ENCODE data around the gene ARL6IP4. TPM values are rescaled to one million over a fixed set of nuclear protein-coding genes. Genes with fewer than 3 reads are reported as not detected.

The ARL6IP4 gene
- total and polyA plus RNA-seq, 7 experiments from 2014 or later, result 137 to 295 (median 186) TPM

DNA sequence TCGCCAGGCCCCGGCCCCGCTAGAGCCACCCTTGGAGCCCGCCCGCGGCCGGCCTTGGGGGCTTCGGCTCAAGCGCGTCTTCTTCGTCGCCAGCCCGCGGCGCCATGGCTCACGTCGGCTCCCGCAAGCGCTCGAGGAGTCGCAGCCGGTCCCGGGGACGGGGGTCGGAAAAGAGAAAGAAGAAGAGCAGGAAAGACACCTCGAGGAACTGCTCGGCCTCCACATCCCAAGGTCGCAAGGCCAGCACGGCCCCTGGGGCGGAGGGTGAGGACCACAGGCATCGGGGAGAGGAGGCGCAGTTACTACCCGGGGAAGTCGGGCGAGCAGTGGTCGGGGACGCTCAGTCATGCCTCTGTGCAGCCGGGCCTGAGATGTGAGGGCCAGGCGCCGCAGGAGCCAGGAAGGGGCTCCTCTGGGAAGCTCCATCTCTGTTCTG, 573 bp downstream of the ARL6IP4 start:
- DNase-seq, result peak in 2 of 9 donors; percentile 30 to 40
- Histone ChIP-seq H3K27ac (ENCODE audit: low read depth, low read length) (peak overlapping the region; percentile 81), H3K9me3 (ENCODE audit: control insufficient read depth in 2 of 3, low read length in 3 of 3) (no peaks in the 10 kb centered on the region), H3K4me3 (ENCODE audit: low read length) (peak overlapping the region; percentile 84), H3K27me3 (ENCODE audit: control insufficient read depth in 2 of 2, insufficient read depth in 2 of 2, low read length in 2 of 2) (no peaks in the 10 kb centered on the region), H3K36me3 (ENCODE audit: control insufficient read depth in 2 of 3, insufficient read depth in 3 of 3, low read length in 3 of 3) (peaks cover 0 to 46% (median 3%) of the 10 kb centered on the region in 3 experiments), H3K4me1 (ENCODE audit: control insufficient read depth in 2 of 2, insufficient read depth in 2 of 2, low read length in 2 of 2) (peaks cover 34 to 41% of the 10 kb centered on the region in 2 donors)
- POLR2A ChIA-PET, result interaction anchor here (0.6 to 3.3 kb wide), 8 partner anchors 22 to 1149 kb away, joined by 3 to 11 read pairs (median 4); partner anchors contain the start of genes MPHOSPH9 and MTRFR
- H3K27ac Mint-ChIP-seq, result peak overlapping the region; percentile 19 to 91 (median 80)
- peaks cover 0 to 7% (median 0%) of the 10 kb centered on the region in 11 donors for H3K9me3 Mint-ChIP-seq
- peaks cover 0 to 16% (median 3%) of the 10 kb centered on the region in 5 donors for H3K36me3 Mint-ChIP-seq
- H3K27me3 Mint-ChIP-seq, result no peaks in the 10 kb centered on the region
- peak overlapping the region; percentile 85 to 95 (median 90) for H3K4me3 Mint-ChIP-seq
- peaks cover 35 to 70% (median 49%) of the 10 kb centered on the region in 7 donors for H3K4me1 Mint-ChIP-seq
- peak; percentile 29 for ATAC-seq
- CTCF ChIA-PET, result interaction anchor here (0.9 to 1.4 kb wide), 2 partner anchors 94 to 258 kb away, joined by 3 to 4 read pairs; no protein-coding TSS in a partner anchor
- intact Hi-C loops (cut with micrococcal nuclease), result loop anchor here (2.0 kb wide), 2 partner anchors 14 to 170 kb away; partner anchors contain the start of genes ABCB9 (in 1 of the 2) and PITPNM2 (in 1 of the 2)

DNA sequence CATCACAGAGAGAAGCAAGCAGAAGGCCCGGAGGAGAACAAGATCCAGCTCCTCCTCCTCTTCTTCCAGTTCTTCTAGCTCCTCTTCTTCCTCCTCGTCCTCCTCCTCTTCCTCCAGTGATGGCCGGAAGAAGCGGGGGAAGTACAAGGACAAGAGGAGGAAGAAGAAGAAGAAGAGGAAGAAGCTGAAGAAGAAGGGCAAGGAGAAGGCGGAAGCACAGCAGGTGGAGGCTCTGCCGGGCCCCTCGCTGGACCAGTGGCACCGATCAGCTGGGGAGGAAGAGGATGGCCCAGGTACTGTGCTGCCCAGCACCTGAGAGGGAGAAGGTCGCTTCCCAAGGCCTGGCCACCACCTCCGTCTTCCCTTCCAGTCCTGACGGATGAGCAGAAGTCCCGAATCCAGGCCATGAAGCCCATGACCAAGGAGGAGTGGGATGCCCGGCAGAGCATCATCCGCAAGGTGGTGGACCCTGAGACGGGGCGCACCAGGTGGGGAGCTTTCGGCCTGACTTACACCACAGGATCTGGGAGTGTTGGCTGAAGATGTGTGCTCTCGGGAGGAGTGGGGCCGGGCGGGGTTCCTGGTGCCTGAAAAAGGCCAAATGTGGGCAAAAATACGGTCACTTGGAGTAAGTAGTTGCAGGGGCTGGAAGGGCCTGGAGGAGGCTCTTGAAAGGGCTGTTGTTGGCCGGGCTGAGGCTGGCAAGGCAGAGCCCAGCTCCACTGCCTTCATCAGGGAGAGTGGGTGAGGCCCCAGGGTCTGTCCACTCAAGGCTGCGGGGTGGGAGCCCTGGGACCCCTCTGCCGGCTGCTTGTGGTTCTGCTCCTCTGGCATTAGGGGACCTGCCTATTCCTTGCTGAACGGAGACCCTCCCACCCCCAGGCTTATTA, 1.4 kb downstream of the ARL6IP4 start:
- Mint-ChIP-seq H3K36me3 (peaks cover 0 to 16% (median 3%) of the 10 kb centered on the region in 5 donors), H3K27me3 (no peaks in the 10 kb centered on the region), H3K4me1 (peaks cover 32 to 64% (median 44%) of the 10 kb centered on the region in 7 donors), H3K9me3 (peaks cover 0 to 7% (median 0%) of the 10 kb centered on the region in 11 donors), H3K4me3 (peak overlapping the region; percentile 85 to 95 (median 90)), H3K27ac (peak overlapping the region; percentile 19 to 91 (median 80))
- ChIA-PET POLR2A (interaction anchor here (0.6 to 3.3 kb wide), 13 partner anchors 10 to 1150 kb away, joined by 3 to 11 read pairs (median 3); partner anchors contain the start of genes MPHOSPH9, MTRFR and PITPNM2), CTCF (interaction anchor here (0.9 to 1.4 kb wide), 2 partner anchors 93 to 257 kb away, joined by 3 to 4 read pairs; no protein-coding TSS in a partner anchor)
- Histone ChIP-seq H3K4me1 (ENCODE audit: control insufficient read depth in 2 of 2, insufficient read depth in 2 of 2, low read length in 2 of 2) (peaks cover 27 to 33% of the 10 kb centered on the region in 2 donors), H3K36me3 (ENCODE audit: control insufficient read depth in 2 of 3, insufficient read depth in 3 of 3, low read length in 3 of 3) (peaks cover 0 to 54% (median 3%) of the 10 kb centered on the region in 3 experiments), H3K4me3 (ENCODE audit: low read length) (peak overlapping the region; percentile 84), H3K27me3 (ENCODE audit: control insufficient read depth in 2 of 2, insufficient read depth in 2 of 2, low read length in 2 of 2) (no peaks in the 10 kb centered on the region), H3K9me3 (ENCODE audit: control insufficient read depth in 2 of 3, low read length in 3 of 3) (no peaks in the 10 kb centered on the region), H3K27ac (ENCODE audit: low read depth, low read length) (peak overlapping the region; percentile 81)
- intact Hi-C loops (cut with micrococcal nuclease), result loop anchor here (2.0 kb wide), 2 partner anchors 15 to 169 kb away; partner anchors contain the start of genes ABCB9 (in 1 of the 2) and PITPNM2 (in 1 of the 2)
- DNase-seq, result no peak
- ATAC-seq, result no peak

DNA sequence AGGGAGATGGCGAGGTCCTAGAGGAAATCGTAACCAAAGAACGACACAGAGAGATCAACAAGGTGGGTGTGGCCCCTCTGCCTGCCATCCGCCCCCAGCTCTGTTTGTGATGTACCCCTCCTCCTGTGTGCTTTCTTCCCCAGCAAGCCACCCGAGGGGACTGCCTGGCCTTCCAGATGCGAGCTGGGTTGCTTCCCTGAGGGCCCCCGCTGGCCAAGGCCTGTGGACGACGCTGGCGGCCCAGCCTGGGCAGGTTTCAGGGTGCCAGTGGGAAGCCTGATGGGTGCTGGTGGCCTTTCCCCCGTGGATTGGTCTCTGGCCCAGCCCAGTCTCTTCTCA, 2.0 kb downstream of the ARL6IP4 start:
- intact Hi-C loops (cut with micrococcal nuclease), result no loop called here
- DNase-seq, result no peak
- no peak for ATAC-seq
- Histone ChIP-seq H3K27ac (ENCODE audit: low read depth, low read length) (peak overlapping the region; percentile 81), H3K36me3 (ENCODE audit: control insufficient read depth in 2 of 3, insufficient read depth in 3 of 3, low read length in 3 of 3) (peaks cover 0 to 60% (median 3%) of the 10 kb centered on the region in 3 experiments), H3K4me3 (ENCODE audit: low read length) (peak overlapping the region; percentile 84), H3K4me1 (ENCODE audit: control insufficient read depth in 2 of 2, insufficient read depth in 2 of 2, low read length in 2 of 2) (peaks cover 23 to 32% of the 10 kb centered on the region in 2 donors), H3K9me3 (ENCODE audit: control insufficient read depth in 2 of 3, low read length in 3 of 3) (no peaks in the 10 kb centered on the region), H3K27me3 (ENCODE audit: control insufficient read depth in 2 of 2, insufficient read depth in 2 of 2, low read length in 2 of 2) (no peaks in the 10 kb centered on the region)
- H3K27ac Mint-ChIP-seq, result peak overlapping the region; percentile 9 to 91 (median 80)
- H3K4me1 Mint-ChIP-seq, result peaks cover 26 to 58% (median 42%) of the 10 kb centered on the region in 7 donors
- H3K4me3 Mint-ChIP-seq, result peak overlapping the region; percentile 85 to 95 (median 90)
- H3K36me3 Mint-ChIP-seq, result peaks cover 0 to 16% (median 3%) of the 10 kb centered on the region in 5 donors
- ChIA-PET CTCF (interaction anchor here (1.4 kb wide), 1 partner anchor 93 kb away, joined by 4 read pairs; no protein-coding TSS in a partner anchor), POLR2A (interaction anchor here (0.5 to 3.4 kb wide), 9 partner anchors 8 to 264 kb away, joined by 3 to 17 read pairs (median 4); partner anchors contain the start of genes MPHOSPH9, MTRFR, OGFOD2 and PITPNM2)
- no peaks in the 10 kb centered on the region for H3K27me3 Mint-ChIP-seq
- H3K9me3 Mint-ChIP-seq, result peaks cover 0 to 7% (median 0%) of the 10 kb centered on the region in 11 donors

DNA sequence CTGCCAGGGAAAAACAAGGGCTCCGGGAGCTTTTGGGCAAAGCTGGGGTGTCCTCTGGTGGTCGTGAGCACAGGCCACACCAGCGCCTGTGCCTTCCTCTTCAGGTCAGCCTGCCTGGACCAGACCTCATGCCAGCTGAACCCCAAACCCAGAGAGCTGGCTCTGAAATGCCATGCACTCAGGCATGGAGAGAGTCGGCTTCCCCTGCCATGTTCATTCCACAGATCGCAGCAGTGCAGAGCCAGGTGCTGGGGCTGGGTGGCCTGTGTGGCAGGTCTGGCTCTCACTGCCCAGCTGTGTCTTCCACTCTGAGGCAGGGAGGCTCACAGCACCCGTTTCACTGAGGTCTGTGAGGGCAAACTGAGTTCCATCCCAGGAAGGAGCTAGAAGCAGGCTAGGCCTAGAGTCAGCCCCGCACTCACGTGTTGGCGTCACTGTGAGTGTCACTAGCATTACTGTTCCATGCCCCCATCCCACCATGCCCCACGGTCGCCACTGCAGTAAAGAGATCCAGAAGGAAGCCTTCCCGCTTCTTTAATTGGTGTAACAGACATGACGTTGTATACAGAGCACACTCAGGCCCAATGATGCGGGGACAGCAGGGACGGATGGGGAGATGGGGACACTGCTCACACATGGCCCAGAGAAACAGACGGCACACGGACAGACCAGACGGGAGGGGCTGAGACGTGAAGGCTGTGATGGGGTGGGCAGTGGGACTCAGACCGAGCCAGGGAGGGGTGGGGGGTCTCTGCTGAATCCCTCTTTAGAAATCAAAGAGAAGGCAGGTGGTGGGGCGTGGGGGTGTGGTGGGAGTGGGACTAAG, 2.7 kb downstream of the ARL6IP4 start:
- H3K4me1 Mint-ChIP-seq, result peaks cover 22 to 50% (median 38%) of the 10 kb centered on the region in 7 donors
- peak overlapping the region in 8 of 9 donors; percentile 19 to 89 (median 80) for H3K27ac Mint-ChIP-seq
- Histone ChIP-seq H3K4me3 (ENCODE audit: low read length) (no peak overlapping the region), H3K4me1 (ENCODE audit: control insufficient read depth in 2 of 2, insufficient read depth in 2 of 2, low read length in 2 of 2) (peaks cover 23 to 32% of the 10 kb centered on the region in 2 donors), H3K36me3 (ENCODE audit: control insufficient read depth in 2 of 3, insufficient read depth in 3 of 3, low read length in 3 of 3) (peaks cover 0 to 67% (median 5%) of the 10 kb centered on the region in 3 experiments), H3K27ac (ENCODE audit: low read depth, low read length) (peak overlapping the region; percentile 81), H3K9me3 (ENCODE audit: control insufficient read depth in 2 of 3, low read length in 3 of 3) (no peaks in the 10 kb centered on the region), H3K27me3 (ENCODE audit: control insufficient read depth in 2 of 2, insufficient read depth in 2 of 2, low read length in 2 of 2) (no peaks in the 10 kb centered on the region)
- no peaks in the 10 kb centered on the region for H3K27me3 Mint-ChIP-seq
- ATAC-seq (no peak), DNase-seq (no peak)
- ChIA-PET CTCF (interaction anchor here (0.6 kb wide), 1 partner anchor 171 kb away, joined by 3 read pairs; no protein-coding TSS in a partner anchor), POLR2A (interaction anchor here (0.5 to 3.4 kb wide), 9 partner anchors 8 to 263 kb away, joined by 3 to 17 read pairs (median 4); partner anchors contain the start of genes MPHOSPH9, MTRFR and OGFOD2)
- intact Hi-C loops (cut with micrococcal nuclease), result no loop called here
- peaks cover 0 to 7% (median 0%) of the 10 kb centered on the region in 11 donors for H3K9me3 Mint-ChIP-seq
- peak overlapping the region; percentile 10 to 95 (median 88) for H3K4me3 Mint-ChIP-seq
- H3K36me3 Mint-ChIP-seq, result peaks cover 0 to 16% (median 6%) of the 10 kb centered on the region in 5 donors

DNA sequence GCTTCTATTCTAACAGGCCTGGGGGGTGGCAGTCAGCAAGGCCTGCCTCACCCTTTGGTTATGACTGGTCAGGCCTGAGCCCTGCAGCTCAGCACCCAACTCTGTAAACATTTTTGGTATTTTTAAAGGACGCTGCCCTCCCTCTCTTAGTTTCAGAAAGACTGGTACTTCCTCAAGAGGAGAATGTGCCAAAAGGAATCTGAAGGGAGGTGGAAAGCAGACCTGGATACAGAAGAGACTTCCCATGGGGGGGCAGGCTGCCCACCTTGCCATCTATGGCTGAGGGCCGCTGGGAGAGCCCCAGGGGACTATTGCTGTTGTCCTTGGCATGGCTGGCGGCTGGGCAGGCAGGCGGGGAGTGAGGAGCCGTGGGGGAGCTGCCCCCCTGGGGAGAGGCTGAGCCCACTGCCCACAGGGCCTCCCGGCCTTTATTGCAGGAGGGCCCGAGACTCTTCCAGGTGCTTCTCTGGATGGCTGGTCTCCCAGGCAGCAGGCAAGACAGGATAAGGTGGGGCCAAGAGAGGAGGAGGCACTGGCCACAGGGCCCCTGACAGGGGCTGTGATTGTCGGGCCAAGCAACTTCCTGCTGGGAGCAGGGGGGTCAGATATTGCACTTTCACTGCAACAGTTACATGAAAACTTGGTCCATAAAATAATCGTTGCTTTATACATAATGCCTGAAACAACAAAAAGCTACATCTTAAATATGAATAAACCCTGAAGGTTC, 3.5 kb downstream of the ARL6IP4 start:
- POLR2A ChIA-PET, result interaction anchor here (0.9 to 3.4 kb wide), 3 partner anchors 9 to 249 kb away, joined by 4 to 17 read pairs (median 5); partner anchors contain the start of genes MPHOSPH9, MTRFR and OGFOD2

More for the DNA sequence above, 3.5 kb downstream of the ARL6IP4 start:
- peaks cover 20 to 49% (median 38%) of the 10 kb centered on the region in 7 donors for H3K4me1 Mint-ChIP-seq
- peak overlapping the region; percentile 81 for H3K27ac ChIP-seq (ENCODE audit: low read depth, low read length)
- H3K4me1 ChIP-seq (ENCODE audit: control insufficient read depth in 2 of 2, insufficient read depth in 2 of 2, low read length in 2 of 2), result peaks cover 23 to 32% of the 10 kb centered on the region in 2 donors
- ATAC-seq (no peak), DNase-seq (no peak)
- no peaks in the 10 kb centered on the region for H3K9me3 ChIP-seq (ENCODE audit: control insufficient read depth in 2 of 3, low read length in 3 of 3)
- H3K9me3 Mint-ChIP-seq, result peaks cover 0 to 7% (median 0%) of the 10 kb centered on the region in 11 donors
- H3K27ac Mint-ChIP-seq, result peak overlapping the region; percentile 19 to 89 (median 77)
- no peaks in the 10 kb centered on the region for H3K27me3 ChIP-seq (ENCODE audit: control insufficient read depth in 2 of 2, insufficient read depth in 2 of 2, low read length in 2 of 2)
- peak overlapping the region in 7 of 10 donors; percentile 36 to 95 (median 45) for H3K4me3 Mint-ChIP-seq
- intact Hi-C loops (cut with micrococcal nuclease), result no loop called here
- peaks cover 0 to 16% (median 6%) of the 10 kb centered on the region in 5 donors for H3K36me3 Mint-ChIP-seq
- no peak overlapping the region for H3K4me3 ChIP-seq (ENCODE audit: low read length)
- H3K27me3 Mint-ChIP-seq, result no peaks in the 10 kb centered on the region
- peaks cover 0 to 68% (median 9%) of the 10 kb centered on the region in 3 experiments for H3K36me3 ChIP-seq (ENCODE audit: control insufficient read depth in 2 of 3, insufficient read depth in 3 of 3, low read length in 3 of 3)
- CTCF ChIA-PET, result interaction anchor here (0.6 kb wide), 1 partner anchor 170 kb away, joined by 3 read pairs; no protein-coding TSS in a partner anchor

Data from naive thymus-derived CD4-positive, alpha-beta T cell (primary cell).